Measurements from ENCODE around the gene TP53I11. TPM values are rescaled to one million over a fixed set of nuclear protein-coding genes. Genes with fewer than 3 reads are reported as not detected.
A peak's percentile ranks its signal among the peaks of the same experiment; 100 is the strongest.

Gene TP53I11
- total RNA-seq, 1 donor from 2014 or later = 149 TPM

DNA sequence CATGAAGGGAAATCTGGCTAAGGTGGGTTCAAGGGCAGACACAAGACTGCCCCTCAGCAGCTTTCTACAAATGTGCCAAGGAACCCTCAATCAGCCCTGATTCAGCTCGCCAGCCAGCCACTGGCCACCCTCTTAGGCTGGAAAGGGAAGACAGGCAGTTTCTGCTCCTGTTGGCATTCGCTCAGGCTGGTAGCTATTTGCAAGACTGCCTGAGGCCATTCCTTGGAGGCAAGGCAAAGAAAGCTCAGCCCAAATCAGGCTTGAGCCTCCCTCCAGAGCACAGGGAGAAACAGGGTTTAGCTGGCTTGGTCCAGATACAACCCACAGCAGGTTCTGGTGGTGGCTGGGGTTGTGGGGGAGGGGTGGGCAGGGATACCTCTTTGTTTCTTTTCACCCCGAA is 19.2 kb downstream of the TP53I11 start:
- H3K27ac Mint-ChIP-seq (ENCODE audit: unreplicated experiment) = no peak overlapping the region
- H3K9me3 Mint-ChIP-seq (ENCODE audit: unreplicated experiment) = no peaks in the 10 kb centered on the region
- H3K4me3 Mint-ChIP-seq (ENCODE audit: unreplicated experiment) = no peak overlapping the region
- TF ChIP-seq CTCF (IDR thresholded peaks at IDR 0.05; ENCODE audit: unreplicated experiment) = no peak
- H3K4me1 Mint-ChIP-seq (ENCODE audit: unreplicated experiment) = peaks cover 20% of the 10 kb centered on the region
- H3K36me3 Mint-ChIP-seq (ENCODE audit: low read depth, unreplicated experiment) = peaks cover 45% of the 10 kb centered on the region
- no peak for DNase-seq (ENCODE audit: low spot score)
- peaks cover 73% of the 10 kb centered on the region for H3K27me3 Mint-ChIP-seq (ENCODE audit: unreplicated experiment)

GRCh38 chr11:44930588-44931302 is 19.9 kb downstream of the TP53I11 start:
- peaks cover 44% of the 10 kb centered on the region for H3K36me3 Mint-ChIP-seq (ENCODE audit: low read depth, unreplicated experiment)
- H3K9me3 Mint-ChIP-seq (ENCODE audit: unreplicated experiment) = no peaks in the 10 kb centered on the region
- peaks cover 71% of the 10 kb centered on the region for H3K27me3 Mint-ChIP-seq (ENCODE audit: unreplicated experiment)
- H3K4me1 Mint-ChIP-seq (ENCODE audit: unreplicated experiment) = peaks cover 23% of the 10 kb centered on the region
- H3K4me3 Mint-ChIP-seq (ENCODE audit: unreplicated experiment) = peak overlapping the region; percentile 82
- peak overlapping the region; percentile 84 for H3K27ac Mint-ChIP-seq (ENCODE audit: unreplicated experiment)
- no peak for TF ChIP-seq CTCF (IDR thresholded peaks at IDR 0.05; ENCODE audit: unreplicated experiment)
- no peak for DNase-seq (ENCODE audit: low spot score)

GRCh38 chr11:44928816-44929215 is 21.9 kb downstream of the TP53I11 start:
- no peak for DNase-seq (ENCODE audit: low spot score)
- Mint-ChIP-seq H3K4me3 (ENCODE audit: unreplicated experiment) (no peak overlapping the region), H3K27ac (ENCODE audit: unreplicated experiment) (no peak overlapping the region), H3K27me3 (ENCODE audit: unreplicated experiment) (peaks cover 68% of the 10 kb centered on the region), H3K36me3 (ENCODE audit: low read depth, unreplicated experiment) (peaks cover 34% of the 10 kb centered on the region), H3K4me1 (ENCODE audit: unreplicated experiment) (peaks cover 22% of the 10 kb centered on the region), H3K9me3 (ENCODE audit: unreplicated experiment) (no peaks in the 10 kb centered on the region)
- no peak for TF ChIP-seq CTCF (IDR thresholded peaks at IDR 0.05; ENCODE audit: unreplicated experiment)

DNA sequence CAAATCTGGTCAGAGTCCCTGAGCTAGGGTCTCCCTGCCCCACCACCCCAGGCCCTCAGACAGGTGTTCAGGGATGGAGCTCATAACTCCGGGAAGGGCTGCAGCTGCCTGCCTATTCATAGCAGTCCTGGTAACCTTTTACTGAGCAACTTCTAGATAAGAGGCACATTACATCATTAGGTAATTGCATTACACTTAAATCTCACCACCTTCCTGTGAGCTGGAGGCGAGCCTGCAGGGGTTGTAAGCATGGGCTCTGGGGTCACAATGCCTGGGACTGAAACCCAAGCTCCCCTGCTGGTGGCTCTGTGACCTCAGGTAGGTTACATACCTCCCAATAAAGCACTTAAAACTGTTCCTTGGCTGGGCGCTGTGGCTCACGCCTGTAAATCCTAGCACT is 22.5 kb downstream of the TP53I11 start:
- H3K27ac Mint-ChIP-seq (ENCODE audit: unreplicated experiment) = peak overlapping the region; percentile 18
- no peaks in the 10 kb centered on the region for H3K9me3 Mint-ChIP-seq (ENCODE audit: unreplicated experiment)
- peaks cover 68% of the 10 kb centered on the region for H3K27me3 Mint-ChIP-seq (ENCODE audit: unreplicated experiment)
- DNase-seq (ENCODE audit: low spot score) = no peak
- H3K36me3 Mint-ChIP-seq (ENCODE audit: low read depth, unreplicated experiment) = peaks cover 34% of the 10 kb centered on the region
- TF ChIP-seq CTCF (IDR thresholded peaks at IDR 0.05; ENCODE audit: unreplicated experiment) = no peak
- H3K4me1 Mint-ChIP-seq (ENCODE audit: unreplicated experiment) = peaks cover 22% of the 10 kb centered on the region
- no peak overlapping the region for H3K4me3 Mint-ChIP-seq (ENCODE audit: unreplicated experiment)

GRCh38 chr11:44927174-44927661 is 23.5 kb downstream of the TP53I11 start:
- Mint-ChIP-seq H3K27me3 (ENCODE audit: unreplicated experiment) (peaks cover 69% of the 10 kb centered on the region), H3K36me3 (ENCODE audit: low read depth, unreplicated experiment) (peaks cover 32% of the 10 kb centered on the region), H3K4me3 (ENCODE audit: unreplicated experiment) (peak overlapping the region; percentile 51), H3K4me1 (ENCODE audit: unreplicated experiment) (peaks cover 22% of the 10 kb centered on the region), H3K27ac (ENCODE audit: unreplicated experiment) (no peak overlapping the region), H3K9me3 (ENCODE audit: unreplicated experiment) (no peaks in the 10 kb centered on the region)
- peak; percentile 78 for DNase-seq (ENCODE audit: low spot score)
- TF ChIP-seq CTCF (IDR thresholded peaks at IDR 0.05; ENCODE audit: unreplicated experiment) = peak; percentile 83
